HepG2 (cell line): ENCODE data around the gene ONECUT1. TPM values are rescaled to one million over a fixed set of nuclear protein-coding genes. Genes with fewer than 3 reads are reported as not detected.

Experiments
- ATF1 ChIP-seq: IDR thresholded peaks from 2 replicates; pipeline ENCODE4 v1.6.1; 2016; ENCODE audit warnings: mild to moderate bottlenecking, control low read depth
- ATF7 ChIP-seq, 2 experiments: fragments of 450-650 bp in 1 of 2; sonication (generic) in 1 of 2; formaldehyde crosslinking in 1 of 2; IDR thresholded peaks; 2 replicates each; pipeline versions ENCODE4 v1.4.0 to v1.6.1; 2016 to 2020; ENCODE audit warnings: antibody characterized with exemption in 1 of 2, mild to moderate bottlenecking in 1 of 2, missing genetic modification reagents in 1 of 2
- CBX5 ChIP-seq: sonication (generic); formaldehyde crosslinking; IDR thresholded peaks from 2 replicates; pipeline ENCODE4 v1.4.0; 2020; ENCODE audit warnings: missing genetic modification reagents, borderline replicate concordance
- KLF16 ChIP-seq, 2 experiments: sonication (generic) in 1 of 2; formaldehyde crosslinking in 1 of 2; IDR thresholded peaks; 2 replicates each; pipeline versions ENCODE4 v1.6.1 to v1.8.0; 2016 to 2023; ENCODE audit warnings: missing genetic modification reagents in 2 of 2, missing compliant biosample characterization in 1 of 2
- MED8 ChIP-seq: sonication (generic); formaldehyde crosslinking; IDR thresholded peaks from 2 replicates; pipeline ENCODE4 v1.8.1; 2023; ENCODE audit warnings: mild to moderate bottlenecking, missing genetic modification reagents; ENCODE audit not compliant: insufficient replicate concordance
- MZF1 ChIP-seq: sonication (generic); formaldehyde crosslinking; IDR thresholded peaks from 2 replicates; pipeline ENCODE4 v1.8.1; 2023; ENCODE audit warnings: mild to moderate bottlenecking, missing genetic modification reagents, borderline replicate concordance
- NFYC ChIP-seq: IDR thresholded peaks from 2 replicates; pipeline ENCODE4 v1.6.1; 2016; ENCODE audit warnings: missing genetic modification reagents, missing compliant biosample characterization
- NR3C1 ChIP-seq: sonication (generic); formaldehyde crosslinking; IDR thresholded peaks from 2 replicates; pipeline ENCODE4 v1.4.0; 2020; ENCODE audit warnings: missing genetic modification reagents
- PLSCR1 ChIP-seq: sonication (generic); formaldehyde crosslinking; IDR thresholded peaks from 2 replicates; pipeline ENCODE4 v1.5.0; 2020; ENCODE audit warnings: missing genetic modification reagents, mild to moderate bottlenecking, borderline replicate concordance
- PRPF4 ChIP-seq: fragments of 200-400 bp; formaldehyde crosslinking; IDR thresholded peaks from 2 replicates; pipeline ENCODE4 v1.6.1; 2016; ENCODE audit warnings: low read length, low read depth; ENCODE audit not compliant: poor library complexity, severe bottlenecking
- SRSF1 ChIP-seq: fragments of 200-400 bp; formaldehyde crosslinking; optimal IDR thresholded peaks from 2 replicates; pipeline ENCODE3; 2017; ENCODE audit warnings: mild to moderate bottlenecking, low read depth, low read length, moderate library complexity
- TFE3 ChIP-seq: IDR thresholded peaks from 2 replicates; pipeline ENCODE4 v1.6.1; 2016
- THYN1 ChIP-seq: sonication (generic); formaldehyde crosslinking; IDR thresholded peaks from 2 replicates; pipeline ENCODE4 v1.8.1; 2023; ENCODE audit warnings: low read depth, mild to moderate bottlenecking, moderate library complexity, missing genetic modification reagents, borderline replicate concordance
- ZFP62 ChIP-seq: sonication (generic); formaldehyde crosslinking; IDR thresholded peaks from 2 replicates; pipeline ENCODE4 v1.4.0; 2020; ENCODE audit warnings: missing genetic modification reagents
- ZKSCAN1 ChIP-seq: fragments of 150-350 bp; IDR thresholded peaks from 2 replicates; pipeline ENCODE4 v1.6.1; 2014; ENCODE audit warnings: low read length
- ZKSCAN5 ChIP-seq: sonication (generic); formaldehyde crosslinking; IDR thresholded peaks from 2 replicates; pipeline ENCODE4 v1.5.1; 2020; ENCODE audit warnings: mild to moderate bottlenecking, missing genetic modification reagents
- ZNF138 ChIP-seq: sonication (generic); formaldehyde crosslinking; IDR thresholded peaks from 2 replicates; pipeline ENCODE4 v1.5.0; 2020; ENCODE audit warnings: mild to moderate bottlenecking, low read depth, missing genetic modification reagents
- ZNF441 ChIP-seq: sonication (generic); formaldehyde crosslinking; IDR thresholded peaks from 2 replicates; pipeline ENCODE4 v1.7.0; 2021; ENCODE audit warnings: missing genetic modification reagents, borderline replicate concordance
- ZNF468 ChIP-seq: sonication (generic); formaldehyde crosslinking; IDR thresholded peaks from 2 replicates; pipeline ENCODE4 v1.8.0; 2022; ENCODE audit warnings: mild to moderate bottlenecking, moderate library complexity, missing genetic modification reagents
- ZNF484 ChIP-seq: sonication (generic); formaldehyde crosslinking; IDR thresholded peaks from 2 replicates; pipeline ENCODE4 v1.5.1; 2020; ENCODE audit warnings: mild to moderate bottlenecking, low read depth, missing genetic modification reagents, borderline replicate concordance
- ZSCAN20 ChIP-seq: sonication (generic); formaldehyde crosslinking; IDR thresholded peaks from 2 replicates; pipeline ENCODE4 v1.4.0; 2020; ENCODE audit warnings: missing genetic modification reagents, mild to moderate bottlenecking, borderline replicate concordance
- polyA plus RNA-seq, 8 experiments: library from polyadenylated mRNA; depleted of rRNA in 3 of 8; stranded (reverse) in 7 of 8; unstranded in 1 of 8; fragments of >200 nt; fragmentation: Illumina TruSeq in 4 of 8; extraction: Trizol in 4 of 8; gene quantifications; 2 replicates each; pipeline versions ENCODE4 v1.2.1 to v1.2.3, GENCODE V29; 2011 to 2016; ENCODE audit warnings: low read depth in 4 of 8, missing spikeins in 1 of 8, mixed read lengths in 1 of 8; ENCODE audit not compliant: insufficient read depth in 1 of 8
- total RNA-seq, 5 experiments: library from RNA; depleted of rRNA; stranded (reverse); fragments of >200 nt; fragmentation: Illumina TruSeq; extraction: Trizol; gene quantifications; 2 replicates each; pipeline ENCODE4 v1.2.3, GENCODE V29; 2016; ENCODE audit warnings: low read depth in 1 of 5
- TF ChIP-seq, protein P1 (sequence below): sonication (generic); formaldehyde crosslinking; IDR thresholded peaks from 2 replicates; pipeline ENCODE4 v1.4.0; 2020; ENCODE audit warnings: missing genetic modification reagents
- TF ChIP-seq, protein P2 (sequence below): sonication (generic); formaldehyde crosslinking; IDR thresholded peaks from 2 replicates; pipeline ENCODE4 v1.4.0; 2020; ENCODE audit warnings: missing genetic modification reagents

Gene ONECUT1
- total and polyA plus RNA-seq, 2 of the 13 experiments (the other 11 are each of a cell fraction or from before 2014, with no cell fraction given), result 3.5 to 9.1 TPM

DNA sequence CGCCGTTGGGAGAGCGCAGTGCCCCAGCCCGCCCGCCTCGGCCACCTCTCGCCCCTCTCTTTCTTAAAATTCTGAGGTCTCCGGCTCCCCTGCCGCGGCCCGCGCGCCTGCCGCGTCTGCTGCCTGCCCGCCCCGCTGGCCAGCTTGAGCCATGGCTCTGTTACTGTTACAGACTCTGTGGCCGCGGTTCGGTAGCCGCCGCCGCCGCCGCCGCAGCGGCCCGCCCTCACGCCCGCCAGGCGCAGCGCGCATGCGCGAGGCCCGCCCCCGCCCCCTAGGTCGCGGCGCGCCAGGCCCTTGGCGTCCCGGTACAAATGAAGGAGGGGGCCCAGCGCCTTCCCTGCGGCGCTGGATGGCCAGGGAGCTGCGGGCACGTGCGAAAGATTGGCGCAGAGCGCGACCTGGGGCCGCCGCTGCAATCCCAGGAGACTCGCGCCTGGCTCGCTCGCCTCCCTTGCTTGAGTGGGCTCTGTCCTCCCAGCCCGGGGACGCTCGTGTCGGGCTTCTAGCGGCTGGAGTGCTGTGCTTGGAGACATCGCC, at the start of gene ONECUT1 (continued):
- no peak for TF ChIP-seq PRPF4
- TF ChIP-seq ZSCAN20, result peak; percentile 38; the same call in 1 of the 2 replicates
- TF ChIP-seq ATF1, result no peak
- TF ChIP-seq ZNF441 (CRISPR knock-in tag), result no peak
- TF ChIP-seq ZFP62 (CRISPR knock-in tag), result no peak
- TF ChIP-seq, protein P1, sequence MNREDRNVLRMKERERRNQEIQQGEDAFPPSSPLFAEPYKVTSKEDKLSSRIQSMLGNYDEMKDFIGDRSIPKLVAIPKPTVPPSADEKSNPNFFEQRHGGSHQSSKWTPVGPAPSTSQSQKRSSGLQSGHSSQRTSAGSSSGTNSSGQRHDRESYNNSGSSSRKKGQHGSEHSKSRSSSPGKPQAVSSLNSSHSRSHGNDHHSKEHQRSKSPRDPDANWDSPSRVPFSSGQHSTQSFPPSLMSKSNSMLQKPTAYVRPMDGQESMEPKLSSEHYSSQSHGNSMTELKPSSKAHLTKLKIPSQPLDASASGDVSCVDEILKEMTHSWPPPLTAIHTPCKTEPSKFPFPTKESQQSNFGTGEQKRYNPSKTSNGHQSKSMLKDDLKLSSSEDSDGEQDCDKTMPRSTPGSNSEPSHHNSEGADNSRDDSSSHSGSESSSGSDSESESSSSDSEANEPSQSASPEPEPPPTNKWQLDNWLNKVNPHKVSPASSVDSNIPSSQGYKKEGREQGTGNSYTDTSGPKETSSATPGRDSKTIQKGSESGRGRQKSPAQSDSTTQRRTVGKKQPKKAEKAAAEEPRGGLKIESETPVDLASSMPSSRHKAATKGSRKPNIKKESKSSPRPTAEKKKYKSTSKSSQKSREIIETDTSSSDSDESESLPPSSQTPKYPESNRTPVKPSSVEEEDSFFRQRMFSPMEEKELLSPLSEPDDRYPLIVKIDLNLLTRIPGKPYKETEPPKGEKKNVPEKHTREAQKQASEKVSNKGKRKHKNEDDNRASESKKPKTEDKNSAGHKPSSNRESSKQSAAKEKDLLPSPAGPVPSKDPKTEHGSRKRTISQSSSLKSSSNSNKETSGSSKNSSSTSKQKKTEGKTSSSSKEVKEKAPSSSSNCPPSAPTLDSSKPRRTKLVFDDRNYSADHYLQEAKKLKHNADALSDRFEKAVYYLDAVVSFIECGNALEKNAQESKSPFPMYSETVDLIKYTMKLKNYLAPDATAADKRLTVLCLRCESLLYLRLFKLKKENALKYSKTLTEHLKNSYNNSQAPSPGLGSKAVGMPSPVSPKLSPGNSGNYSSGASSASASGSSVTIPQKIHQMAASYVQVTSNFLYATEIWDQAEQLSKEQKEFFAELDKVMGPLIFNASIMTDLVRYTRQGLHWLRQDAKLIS (CRISPR knock-in tag), result no peak
- TF ChIP-seq ATF7 (IDR thresholded peaks at IDR 0.05), result no peak
- no peak for TF ChIP-seq ATF7 (CRISPR knock-in tag; IDR thresholded peaks at IDR 0.05)
- no peak for TF ChIP-seq NFYC (CRISPR knock-in tag)
- TF ChIP-seq PLSCR1 (CRISPR knock-in tag), result no peak
- no peak for TF ChIP-seq SRSF1
- TF ChIP-seq KLF16 (CRISPR knock-in tag; IDR thresholded peaks at IDR 0.05), result no peak
- no peak for TF ChIP-seq CBX5 (CRISPR knock-in tag)
- TF ChIP-seq TFE3, result peak; percentile 43; the same call in 1 of the 2 replicates
- no peak for TF ChIP-seq THYN1
- TF ChIP-seq ZKSCAN5 (CRISPR knock-in tag), result no peak
- TF ChIP-seq MZF1 (CRISPR knock-in tag), result no peak
- peak; percentile 76; the same call in 1 of the 2 replicates for TF ChIP-seq ZNF138
- no peak for TF ChIP-seq ZNF484 (CRISPR knock-in tag)
- TF ChIP-seq, protein P2, sequence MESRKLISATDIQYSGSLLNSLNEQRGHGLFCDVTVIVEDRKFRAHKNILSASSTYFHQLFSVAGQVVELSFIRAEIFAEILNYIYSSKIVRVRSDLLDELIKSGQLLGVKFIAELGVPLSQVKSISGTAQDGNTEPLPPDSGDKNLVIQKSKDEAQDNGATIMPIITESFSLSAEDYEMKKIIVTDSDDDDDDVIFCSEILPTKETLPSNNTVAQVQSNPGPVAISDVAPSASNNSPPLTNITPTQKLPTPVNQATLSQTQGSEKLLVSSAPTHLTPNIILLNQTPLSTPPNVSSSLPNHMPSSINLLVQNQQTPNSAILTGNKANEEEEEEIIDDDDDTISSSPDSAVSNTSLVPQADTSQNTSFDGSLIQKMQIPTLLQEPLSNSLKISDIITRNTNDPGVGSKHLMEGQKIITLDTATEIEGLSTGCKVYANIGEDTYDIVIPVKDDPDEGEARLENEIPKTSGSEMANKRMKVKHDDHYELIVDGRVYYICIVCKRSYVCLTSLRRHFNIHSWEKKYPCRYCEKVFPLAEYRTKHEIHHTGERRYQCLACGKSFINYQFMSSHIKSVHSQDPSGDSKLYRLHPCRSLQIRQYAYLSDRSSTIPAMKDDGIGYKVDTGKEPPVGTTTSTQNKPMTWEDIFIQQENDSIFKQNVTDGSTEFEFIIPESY (CRISPR knock-in tag), result no peak
- TF ChIP-seq ZNF468 (CRISPR knock-in tag), result no peak
- TF ChIP-seq MED8, result no peak
- TF ChIP-seq NR3C1, result no peak
- no peak for TF ChIP-seq ZKSCAN1
